NCI-H1105 treated with DMSO at 0.1 percent for 48 hours (cell line): ENCODE results near the gene FGF22.

ENCODE experiments used
- DNase-seq: peaks from one replicate; lab custom pipeline; 2025; lab: John Stamatoyannopoulos, UW

The FGF22 gene

GRCh38 chr19:680287-681028 lies 40.8 kb downstream of the FGF22 start:
- DNase-seq, result peak; percentile 94

- DNase-seq, result no peak
These were observed 41.6 kb downstream of the FGF22 start for GRCh38 chr19:681029-682019.

DNA sequence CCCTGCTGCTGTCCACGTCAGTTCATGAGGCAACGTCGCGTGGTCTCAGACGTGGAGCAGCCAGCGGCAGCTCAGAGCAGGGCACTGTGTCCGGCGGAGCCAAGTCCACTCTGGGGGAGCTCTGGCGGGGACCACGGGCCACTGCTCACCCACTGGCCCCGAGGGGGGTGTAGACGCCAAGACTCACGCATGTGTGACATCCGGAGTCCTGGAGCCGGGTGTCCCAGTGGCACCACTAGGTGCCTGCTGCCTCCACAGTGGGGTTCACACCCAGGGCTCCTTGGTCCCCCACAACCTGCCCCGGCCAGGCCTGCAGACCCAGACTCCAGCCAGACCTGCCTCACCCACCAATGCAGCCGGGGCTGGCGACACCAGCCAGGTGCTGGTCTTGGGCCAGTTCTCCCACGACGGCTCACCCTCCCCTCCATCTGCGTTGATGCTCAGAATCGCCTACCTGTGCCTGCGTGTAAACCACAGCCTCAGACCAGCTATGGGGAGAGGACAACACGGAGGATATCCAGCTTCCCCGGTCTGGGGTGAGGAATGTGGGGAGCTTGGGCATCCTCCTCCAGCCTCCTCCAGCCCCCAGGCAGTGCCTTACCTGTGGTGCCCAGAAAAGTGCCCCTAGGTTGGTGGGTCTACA lies 43.1 kb downstream of the FGF22 start:
- no peak for DNase-seq

DNA sequence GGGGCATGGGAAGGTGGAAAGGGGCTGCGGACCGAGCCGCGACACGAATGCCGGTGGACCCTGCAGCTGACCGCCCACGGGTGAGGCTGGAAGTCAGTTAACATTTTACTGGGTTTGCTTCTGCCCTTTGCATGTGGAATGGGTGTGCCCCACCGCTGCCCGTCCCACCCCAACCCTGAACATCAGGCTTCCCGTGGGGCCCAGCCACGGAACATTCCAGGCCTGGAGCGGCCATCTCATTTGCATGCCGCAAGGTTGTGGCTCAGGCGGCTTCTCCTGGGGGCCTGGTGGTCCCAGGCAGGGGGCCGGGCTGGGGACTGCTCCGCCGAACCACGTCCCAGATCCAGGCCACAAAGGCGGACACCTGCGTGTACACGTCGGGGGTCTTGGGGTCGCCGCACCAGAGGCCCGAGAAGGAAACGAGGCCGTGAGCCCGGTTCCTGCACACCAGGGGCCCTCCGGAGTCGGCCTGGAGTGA lies 45.8 kb downstream of the FGF22 start:
- DNase-seq, result no peak

GRCh38 chr19:686589-687297 lies 47.1 kb downstream of the FGF22 start:
- DNase-seq, result no peak

DNA sequence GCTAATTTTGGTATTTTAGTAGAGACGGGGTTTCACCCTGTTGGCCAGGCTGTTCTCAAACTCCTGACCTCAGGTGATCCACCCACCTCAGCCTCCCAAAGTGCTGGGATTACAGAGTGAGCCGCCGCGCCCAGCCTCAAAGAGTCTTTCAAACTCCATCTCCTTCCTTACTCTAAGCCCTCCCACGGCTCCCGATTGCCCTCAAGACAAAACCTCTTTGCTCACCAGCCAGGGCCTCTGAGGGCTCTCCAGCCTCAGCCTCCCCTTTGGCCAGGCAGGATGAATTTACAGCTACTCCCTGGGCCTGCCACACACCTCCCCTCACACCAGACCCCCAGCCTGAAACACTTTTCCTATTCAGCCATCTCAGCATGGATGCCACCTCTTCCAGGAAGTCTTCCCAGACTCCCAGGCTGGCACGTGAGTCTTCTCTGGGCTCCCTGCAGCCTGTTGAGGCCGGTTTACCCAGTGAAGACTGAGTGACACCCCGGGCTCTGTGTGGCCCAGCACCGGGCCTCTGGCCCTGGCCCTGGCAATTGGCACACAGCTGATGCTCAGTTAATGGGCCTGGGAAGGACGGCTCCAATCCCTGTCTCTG lies 48.0 kb downstream of the FGF22 start:
- no peak for DNase-seq

GRCh38 chr19:688214-688613 lies 48.5 kb downstream of the FGF22 start:
- no peak for DNase-seq

GRCh38 chr19:688992-689391 lies 49.3 kb downstream of the FGF22 start:
- DNase-seq, result no peak

DNA sequence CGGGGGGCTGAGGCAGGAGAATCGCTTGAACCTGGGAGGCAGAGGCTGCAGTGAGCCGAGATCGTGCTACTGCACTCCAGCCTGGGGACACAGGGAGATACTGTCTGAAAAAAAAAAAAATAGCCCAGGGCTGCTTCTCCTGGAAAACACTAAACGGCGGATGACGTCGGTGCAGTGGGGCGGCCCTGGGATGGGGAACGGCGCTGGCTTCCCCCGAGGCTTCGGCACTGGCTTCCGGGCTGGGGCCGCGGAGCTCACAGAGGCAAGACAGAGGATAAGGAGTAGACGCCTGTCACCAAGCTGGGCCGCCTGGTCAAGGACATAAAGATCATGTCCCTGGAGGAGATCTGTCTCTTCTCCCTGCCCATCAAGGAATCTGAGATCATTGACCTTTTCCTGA lies 50.5 kb downstream of the FGF22 start:
- no peak for DNase-seq
